ENCODE results near the gene SART1.

DNA sequence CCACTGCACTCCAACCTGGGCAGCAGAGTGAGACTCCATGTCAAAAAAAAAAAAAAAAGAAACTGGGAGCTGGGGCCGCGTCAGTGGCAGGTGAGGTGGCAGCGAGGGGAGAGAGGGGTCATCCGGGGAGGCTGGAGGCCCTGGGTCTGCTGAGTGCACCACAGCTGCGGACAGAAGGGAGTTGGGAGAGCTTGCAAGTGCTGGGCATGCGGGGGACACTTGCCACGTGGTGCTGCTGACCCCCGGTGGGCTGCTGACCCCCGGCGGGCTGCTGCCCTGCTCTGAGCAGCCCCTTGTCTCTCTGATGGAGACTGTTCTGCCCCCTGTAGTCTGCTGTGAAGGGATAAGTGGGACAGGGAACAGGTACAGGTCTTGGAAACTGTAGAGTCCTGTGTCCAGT is 39.7 kb upstream of the SART1 start:
- TF ChIP-seq POLR2AphosphoS5 (IDR thresholded peaks at IDR 0.05; ENCODE audit: low read depth, low read length) (no peak), POLR2A (IDR thresholded peaks at IDR 0.05; ENCODE audit: low read depth, low read length) (no peak)

Measured in GM12891 (cell line).